ENCODE data around the gene DDRGK1.
"Not testable (repeated sequence)": the region's sequence is repeated elsewhere in the genome, so short reads cannot be mapped to it uniquely, and the experiment has no call there.

Gene DDRGK1

GRCh38 chr20:3163099-3164042 is 41.1 kb downstream of the DDRGK1 start:
- DNase-seq: no peak

- peak; percentile 46 for DNase-seq
These were observed 42.3 kb downstream of the DDRGK1 start for GRCh38 chr20:3162080-3162611.

- DNase-seq: no peak
These were observed 43.0 kb downstream of the DDRGK1 start for GRCh38 chr20:3161316-3162079.

GRCh38 chr20:3160418-3160817 is 44.1 kb downstream of the DDRGK1 start:
- DNase-seq: no peak

- DNase-seq: no peak
These were observed 45.5 kb downstream of the DDRGK1 start for GRCh38 chr20:3158968-3159431.

GRCh38 chr20:3157817-3158216 is 46.7 kb downstream of the DDRGK1 start:
- no peak for DNase-seq

- DNase-seq: no peak
These were observed 47.5 kb downstream of the DDRGK1 start for GRCh38 chr20:3156811-3157619.

- DNase-seq: not testable (repeated sequence)
These were observed 52.3 kb downstream of the DDRGK1 start for GRCh38 chr20:3152057-3152644.

- DNase-seq: no peak
These were observed 53.6 kb downstream of the DDRGK1 start for GRCh38 chr20:3150908-3151307.

GRCh38 chr20:3146732-3147341 is 57.6 kb downstream of the DDRGK1 start:
- no peak for DNase-seq

GRCh38 chr20:3141757-3142156 is 62.7 kb downstream of the DDRGK1 start:
- no peak for DNase-seq

Measured in NCI-H187 treated with DMSO at 0.1 percent for 48 hours (cell line).